HUES48 (cell line): ENCODE measurements around the gene ANO3.

Source experiments
- H3K27ac ChIP-seq: one replicate; pipeline ENCODE4 v1.7.0; 2013; ENCODE audit warnings: low read depth, low read length, inconsistent platforms
- H3K27me3 ChIP-seq: 2 replicates; pipeline ENCODE4 v1.6.1; 2013; ENCODE audit warnings: mild to moderate bottlenecking, low read length; ENCODE audit not compliant: control insufficient read depth, insufficient read depth
- H3K36me3 ChIP-seq: 2 replicates; pipeline ENCODE4 v1.6.1; 2013; ENCODE audit warnings: low read length; ENCODE audit not compliant: control insufficient read depth, insufficient read depth
- H3K4me1 ChIP-seq: 2 replicates; pipeline ENCODE4 v1.6.1; 2013; ENCODE audit warnings: mild to moderate bottlenecking, low read length; ENCODE audit not compliant: control insufficient read depth, insufficient read depth
- H3K4me3 ChIP-seq: 2 replicates; pipeline ENCODE4 v1.5.1; 2013; ENCODE audit warnings: mild to moderate bottlenecking, low read depth, low read length
- H3K9ac ChIP-seq: 2 replicates; pipeline ENCODE4 v1.6.1; 2013; ENCODE audit warnings: mild to moderate bottlenecking, low read depth, low read length, moderate library complexity
- H3K9me3 ChIP-seq: 2 replicates; pipeline ENCODE4 v1.6.1; 2013; ENCODE audit warnings: low read length; ENCODE audit not compliant: control insufficient read depth, insufficient read depth

Gene ANO3

DNA sequence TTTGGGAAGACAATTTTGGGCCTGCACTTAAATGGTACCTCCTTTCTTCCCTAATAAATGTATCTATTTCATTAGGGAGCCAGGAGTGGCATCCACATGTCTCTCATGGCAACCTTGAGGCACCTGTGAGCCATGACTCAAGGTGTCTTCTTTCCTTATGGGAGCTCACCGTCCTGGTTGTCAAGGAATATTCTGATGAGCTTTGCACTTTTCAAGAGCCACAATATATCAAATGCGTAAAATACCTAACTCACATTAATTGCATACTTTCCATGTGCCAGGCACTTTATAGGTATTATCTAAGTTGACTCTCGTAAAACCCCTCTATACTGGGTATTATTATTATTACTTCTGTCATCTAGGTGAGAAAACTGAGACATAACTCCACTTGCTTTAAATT, 207.6 kb downstream of the ANO3 start:
- no peaks in the 10 kb centered on the region for H3K4me1 ChIP-seq
- no peaks in the 10 kb centered on the region for H3K9me3 ChIP-seq
- H3K36me3 ChIP-seq: no peaks in the 10 kb centered on the region
- no peak overlapping the region for H3K27ac ChIP-seq
- no peak overlapping the region for H3K4me3 ChIP-seq
- H3K9ac ChIP-seq: no peak overlapping the region
- H3K27me3 ChIP-seq: no peaks in the 10 kb centered on the region

DNA sequence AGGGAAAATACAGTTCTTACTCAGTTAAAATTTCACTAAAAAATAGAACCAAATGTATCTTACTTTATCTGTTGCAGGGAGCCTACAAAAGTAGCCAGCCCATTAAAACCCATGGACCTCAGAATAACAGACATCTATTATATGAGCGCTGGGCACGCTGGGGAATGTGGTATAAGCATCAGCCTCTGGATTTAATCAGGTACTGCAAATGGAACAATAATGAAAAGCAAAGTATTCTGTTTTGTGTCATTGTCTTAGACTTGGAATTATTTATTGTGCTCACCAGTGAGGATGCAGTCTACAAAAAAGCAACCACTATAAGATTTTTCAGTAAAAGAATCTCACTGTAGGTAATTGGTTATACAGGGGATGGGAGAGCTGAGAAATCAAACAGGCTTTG, 209.9 kb downstream of the ANO3 start:
- Histone ChIP-seq H3K4me1 (no peaks in the 10 kb centered on the region), H3K4me3 (no peak overlapping the region), H3K9ac (no peak overlapping the region), H3K27me3 (no peaks in the 10 kb centered on the region), H3K9me3 (no peaks in the 10 kb centered on the region), H3K36me3 (no peaks in the 10 kb centered on the region), H3K27ac (no peak overlapping the region)

DNA sequence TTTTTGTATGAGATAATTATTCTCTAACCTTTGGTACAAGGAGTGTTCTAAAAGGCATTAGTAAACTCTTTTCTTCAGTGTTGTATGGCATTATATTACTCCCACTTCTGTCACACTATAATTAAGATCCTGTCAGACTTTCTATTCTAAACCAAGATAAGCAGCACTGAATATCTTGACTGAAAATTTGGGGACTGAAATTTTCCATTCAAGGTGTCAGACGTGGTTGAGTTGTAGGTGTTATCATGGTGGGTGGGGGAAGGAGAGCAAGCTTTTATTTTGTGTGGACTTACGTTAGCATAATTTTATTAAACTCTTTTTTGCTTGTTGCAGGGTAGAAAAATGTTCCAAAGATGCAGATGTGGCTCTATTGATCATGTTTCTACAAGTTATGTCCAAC, 217.2 kb downstream of the ANO3 start:
- no peaks in the 10 kb centered on the region for H3K4me1 ChIP-seq
- no peaks in the 10 kb centered on the region for H3K36me3 ChIP-seq
- H3K27ac ChIP-seq: no peak overlapping the region
- H3K4me3 ChIP-seq: no peak overlapping the region
- H3K27me3 ChIP-seq: no peaks in the 10 kb centered on the region
- H3K9ac ChIP-seq: no peak overlapping the region
- H3K9me3 ChIP-seq: no peaks in the 10 kb centered on the region

DNA sequence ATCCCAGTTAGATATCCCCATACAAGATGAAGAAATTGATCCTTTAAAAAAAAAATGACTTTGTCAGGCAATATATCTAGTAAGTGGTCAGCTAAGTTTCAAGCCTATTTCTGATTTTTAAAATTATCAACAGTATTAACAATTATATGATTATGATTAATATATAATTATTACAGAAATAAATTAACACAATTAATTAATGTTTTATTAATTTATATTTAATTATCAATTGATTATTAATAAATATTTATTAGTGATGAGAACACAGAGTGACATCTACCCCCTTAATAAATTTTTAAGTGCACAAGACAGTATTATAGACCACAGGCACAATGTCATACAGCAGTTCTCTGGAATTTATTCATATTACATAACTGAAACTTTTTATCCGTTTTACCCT, 218.1 kb downstream of the ANO3 start:
- H3K4me1 ChIP-seq: no peaks in the 10 kb centered on the region
- no peak overlapping the region for H3K4me3 ChIP-seq
- H3K27me3 ChIP-seq: no peaks in the 10 kb centered on the region

DNA sequence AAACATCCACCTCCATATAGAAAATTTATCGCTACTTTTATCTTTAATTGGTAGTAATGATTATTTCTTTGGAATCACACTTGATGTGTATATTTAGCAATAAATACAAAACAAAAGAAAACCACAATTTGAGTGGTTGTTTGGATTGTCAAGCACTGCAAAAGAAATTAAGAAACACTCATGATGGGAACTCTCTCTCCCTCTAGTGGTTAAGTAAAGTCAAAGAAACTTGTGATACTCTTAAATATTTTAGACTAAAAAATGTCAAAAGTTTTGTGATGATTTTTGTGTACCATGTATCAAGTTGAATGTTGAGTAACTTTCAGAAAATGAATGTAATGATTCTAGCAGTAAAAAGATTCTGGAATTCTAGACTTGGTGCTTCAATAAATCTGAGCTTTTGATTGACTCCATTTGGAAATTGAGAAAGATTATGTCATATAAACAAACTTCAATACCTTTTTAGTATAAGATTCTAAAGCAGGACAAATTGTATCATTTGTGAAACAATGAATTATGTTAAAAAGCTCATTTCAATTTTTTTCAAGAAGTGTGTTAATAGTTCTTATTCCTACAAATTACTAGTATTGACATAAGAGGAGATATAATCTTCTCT, 219.4 kb downstream of the ANO3 start:
- no peaks in the 10 kb centered on the region for H3K4me1 ChIP-seq
- no peaks in the 10 kb centered on the region for H3K27me3 ChIP-seq
- no peaks in the 10 kb centered on the region for H3K9me3 ChIP-seq
- no peak overlapping the region for H3K9ac ChIP-seq
- H3K36me3 ChIP-seq: no peaks in the 10 kb centered on the region
- H3K27ac ChIP-seq: no peak overlapping the region
- no peak overlapping the region for H3K4me3 ChIP-seq

More for the DNA sequence above, 218.1 kb downstream of the ANO3 start:
- Histone ChIP-seq H3K9me3 (no peaks in the 10 kb centered on the region), H3K36me3 (no peaks in the 10 kb centered on the region), H3K27ac (no peak overlapping the region), H3K9ac (no peak overlapping the region)

DNA sequence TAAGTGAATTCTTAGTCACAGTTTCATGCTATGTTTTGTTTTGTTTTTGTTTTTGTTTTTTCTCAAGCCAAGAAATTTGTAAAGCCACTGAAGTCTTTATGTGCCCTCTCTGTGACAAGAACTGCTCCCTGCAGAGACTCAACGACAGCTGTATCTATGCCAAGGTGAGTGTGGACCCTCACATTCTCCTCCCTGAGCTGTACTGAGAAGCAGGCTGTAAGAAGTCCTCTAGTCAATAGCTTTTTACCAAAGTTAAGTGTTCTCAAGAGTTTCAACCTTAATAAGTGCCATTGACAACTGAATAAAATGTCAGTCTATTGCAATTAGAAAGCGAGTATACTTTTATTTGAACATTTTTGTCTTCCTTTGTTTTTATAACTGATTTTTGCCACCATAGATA, 221.3 kb downstream of the ANO3 start:
- Histone ChIP-seq H3K4me3 (no peak overlapping the region), H3K36me3 (no peaks in the 10 kb centered on the region), H3K4me1 (no peaks in the 10 kb centered on the region), H3K9ac (no peak overlapping the region), H3K27me3 (no peaks in the 10 kb centered on the region), H3K27ac (no peak overlapping the region), H3K9me3 (no peaks in the 10 kb centered on the region)

DNA sequence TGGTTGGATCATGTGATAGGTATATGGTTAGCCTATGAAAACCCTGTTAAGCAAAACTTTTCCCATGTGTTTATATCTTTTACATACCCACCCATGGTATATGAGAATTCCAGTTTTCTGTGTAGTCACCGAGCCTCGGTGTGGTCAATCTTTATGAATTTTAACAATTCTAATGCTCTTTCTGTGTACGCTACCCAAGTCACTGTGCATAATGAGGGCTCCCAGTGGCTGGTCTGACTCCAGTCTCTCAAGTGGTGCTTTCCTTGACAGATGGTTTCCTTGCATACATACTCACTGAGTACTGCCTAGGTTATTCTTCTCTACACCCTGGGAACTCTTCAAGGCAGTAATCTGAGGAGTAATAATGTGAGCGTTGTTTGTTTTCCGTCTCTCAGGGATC, 222.5 kb downstream of the ANO3 start:
- no peaks in the 10 kb centered on the region for H3K27me3 ChIP-seq
- no peak overlapping the region for H3K27ac ChIP-seq
- no peaks in the 10 kb centered on the region for H3K9me3 ChIP-seq
- no peak overlapping the region for H3K4me3 ChIP-seq
- H3K9ac ChIP-seq: no peak overlapping the region
- H3K4me1 ChIP-seq: no peaks in the 10 kb centered on the region
- H3K36me3 ChIP-seq: no peaks in the 10 kb centered on the region

DNA sequence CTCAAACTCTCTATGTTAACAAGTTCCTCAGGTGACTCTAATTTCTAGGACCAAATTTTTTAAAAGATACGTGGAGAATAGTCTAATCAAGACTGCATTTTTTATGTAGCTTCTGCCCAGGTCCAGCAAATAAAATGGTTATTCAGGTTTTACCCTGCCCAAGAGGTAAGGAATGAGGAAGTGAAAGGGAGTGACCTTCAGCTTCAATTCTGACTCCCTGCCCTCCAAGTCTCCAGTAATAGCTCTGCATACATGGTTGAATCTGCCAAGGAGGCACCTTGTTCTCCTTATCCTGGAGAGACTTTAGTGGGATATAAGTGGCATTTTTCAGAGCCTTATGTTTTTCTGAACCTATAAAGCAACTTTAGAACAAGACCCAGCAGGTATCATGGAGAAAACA, 224.7 kb downstream of the ANO3 start:
- H3K4me3 ChIP-seq: no peak overlapping the region
- no peaks in the 10 kb centered on the region for H3K4me1 ChIP-seq
- H3K27ac ChIP-seq: no peak overlapping the region
- no peaks in the 10 kb centered on the region for H3K9me3 ChIP-seq
- H3K27me3 ChIP-seq: no peaks in the 10 kb centered on the region
- no peaks in the 10 kb centered on the region for H3K36me3 ChIP-seq
- no peak overlapping the region for H3K9ac ChIP-seq

DNA sequence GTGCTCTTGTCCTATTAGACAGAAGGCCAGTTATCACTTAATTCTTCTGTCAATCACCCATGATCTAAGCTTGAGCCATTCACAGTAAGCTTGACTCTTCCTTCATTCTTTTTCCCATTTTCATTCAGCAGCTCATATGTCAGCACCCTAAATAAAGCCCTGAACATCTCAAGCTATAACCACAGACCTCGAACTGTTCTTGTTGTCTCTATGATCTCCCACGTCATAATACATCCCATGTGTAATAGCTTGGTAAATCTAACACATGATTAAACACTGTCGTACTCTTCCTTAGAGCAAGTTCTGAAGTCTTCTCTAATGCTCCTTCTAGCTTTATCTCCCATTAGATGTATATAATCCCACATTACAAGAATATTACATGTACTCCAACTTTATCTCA, 225.7 kb downstream of the ANO3 start:
- Histone ChIP-seq H3K27me3 (no peaks in the 10 kb centered on the region), H3K4me1 (no peaks in the 10 kb centered on the region), H3K36me3 (no peaks in the 10 kb centered on the region), H3K27ac (no peak overlapping the region), H3K4me3 (no peak overlapping the region), H3K9ac (no peak overlapping the region), H3K9me3 (no peaks in the 10 kb centered on the region)

DNA sequence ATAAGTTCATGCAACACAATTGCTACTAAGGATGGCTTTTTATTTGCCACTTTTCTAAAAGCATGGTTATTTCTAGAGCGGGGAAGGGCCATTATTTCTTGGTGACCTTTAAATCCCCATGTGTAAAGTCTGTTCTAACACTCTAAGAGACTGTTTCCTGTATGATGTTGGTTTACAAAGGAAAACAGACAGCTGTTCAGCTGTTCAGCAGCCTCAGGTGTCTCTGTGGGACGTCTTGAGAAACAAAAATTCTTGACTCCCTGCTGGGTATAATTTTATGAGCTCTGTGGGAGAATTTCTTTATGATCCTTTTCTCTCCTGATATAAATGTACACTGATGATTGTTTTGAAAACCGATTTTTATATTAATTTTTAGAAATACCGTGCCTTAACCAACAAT, 226.3 kb downstream of the ANO3 start:
- no peaks in the 10 kb centered on the region for H3K9me3 ChIP-seq
- no peaks in the 10 kb centered on the region for H3K27me3 ChIP-seq
- H3K27ac ChIP-seq: no peak overlapping the region

DNA sequence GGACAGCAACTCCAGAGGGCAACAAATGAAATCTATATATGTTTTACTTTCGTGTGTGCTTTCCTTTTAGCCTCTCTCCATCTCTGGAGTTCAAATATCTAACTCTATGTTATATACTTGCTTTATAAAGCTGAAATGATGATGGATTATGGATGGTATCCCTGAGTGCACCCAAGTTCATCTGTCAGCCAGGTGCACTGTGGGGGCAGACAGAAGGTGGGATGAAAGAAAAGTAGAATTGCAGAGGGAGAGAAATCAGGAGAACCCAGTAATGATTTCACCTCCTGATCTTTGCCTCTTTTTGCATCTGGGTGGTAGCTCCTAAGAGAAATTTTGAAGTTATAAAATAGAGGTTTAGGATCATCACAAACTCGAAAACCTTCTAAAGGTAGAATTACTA, 237.7 kb downstream of the ANO3 start:
- Histone ChIP-seq H3K36me3 (no peaks in the 10 kb centered on the region), H3K27ac (no peak overlapping the region), H3K4me1 (peaks cover 22% of the 10 kb centered on the region), H3K4me3 (no peak overlapping the region), H3K27me3 (no peaks in the 10 kb centered on the region), H3K9ac (no peak overlapping the region), H3K9me3 (no peaks in the 10 kb centered on the region)

More for the DNA sequence above, 226.3 kb downstream of the ANO3 start:
- no peaks in the 10 kb centered on the region for H3K4me1 ChIP-seq
- no peak overlapping the region for H3K4me3 ChIP-seq
- no peaks in the 10 kb centered on the region for H3K36me3 ChIP-seq
- no peak overlapping the region for H3K9ac ChIP-seq
